HL-60 (cell line): ENCODE data around the gene A2ML1.

Experiments
- CTCF ChIP-seq: IDR thresholded peaks from one replicate; pipeline ENCODE4 v1.5.1; 2011; ENCODE audit warnings: low read length, control low read depth, inconsistent platforms; ENCODE audit not compliant: insufficient read depth
- GABPA ChIP-seq: IDR thresholded peaks from 2 replicates; pipeline ENCODE4 v1.6.1; 2012; ENCODE audit warnings: low read depth
- POLR2AphosphoS5 ChIP-seq: IDR thresholded peaks from 2 replicates; pipeline ENCODE4 v1.6.1; 2012; ENCODE audit warnings: low read depth
- REST ChIP-seq: IDR thresholded peaks from 2 replicates; pipeline ENCODE4 v1.6.1; 2012; ENCODE audit warnings: low read depth; ENCODE audit not compliant: insufficient replicate concordance
- SPI1 ChIP-seq: IDR thresholded peaks from 2 replicates; pipeline ENCODE4 v1.6.1; 2012; ENCODE audit warnings: low read depth, mild to moderate bottlenecking, borderline replicate concordance

- TF ChIP-seq CTCF (no peak), POLR2AphosphoS5 (no peak), GABPA (no peak), REST (no peak), SPI1 (no peak)
Measured at GRCh38 chr12:8897081-8897480, 74.7 kb downstream of the A2ML1 start.
